Tibial nerve (tissue), 4 donors: ENCODE data around the gene TMED1. TPM values are rescaled to one million over a fixed set of nuclear protein-coding genes. Genes with fewer than 3 reads are reported as not detected.

Experiments used
- DNase-seq, 2 donors: peaks; one replicate each; pipeline ENCODE4 v3.0.0-alpha.2; 2019; ENCODE audit warnings: low spot score in 2 of 2
- H3K27ac ChIP-seq, 4 donors: fragments of 200-600 bp; sonication (generic) in 3 of 4; one replicate each; pipeline ENCODE4 v1.5.1; 2017 to 2019; ENCODE audit warnings: mild to moderate bottlenecking in 1 of 4
- H3K27me3 ChIP-seq, 2 donors: fragments of 200-600 bp; sonication (generic) in 1 of 2; one replicate each; pipeline versions ENCODE4 v1.5.1 to v1.6.0; 2017 to 2019
- H3K36me3 ChIP-seq, 3 donors: fragments of 200-600 bp; sonication (generic); one replicate each; pipeline ENCODE4 v1.5.1; 2018 to 2019
- H3K4me1 ChIP-seq, 4 donors: fragments of 200-600 bp; sonication (generic) in 3 of 4; one replicate each; pipeline ENCODE4 v1.5.1; 2017 to 2019
- H3K4me3 ChIP-seq, 4 donors: fragments of 200-600 bp; sonication (generic) in 3 of 4; one replicate each; pipeline ENCODE4 v1.5.1; 2017 to 2019; ENCODE audit warnings: mild to moderate bottlenecking in 1 of 4, moderate library complexity in 1 of 4
- H3K9me3 ChIP-seq, 4 donors: fragments of 200-600 bp; sonication (generic) in 3 of 4; one replicate each; pipeline ENCODE4 v1.5.1; 2017 to 2019
- EP300 ChIP-seq, 2 donors: sonication (generic); formaldehyde crosslinking; IDR thresholded peaks; one replicate each; pipeline ENCODE4 v1.6.1; 2017; ENCODE audit warnings: antibody characterized with exemption in 2 of 2, mild to moderate bottlenecking in 1 of 2
- POLR2A ChIP-seq, 2 donors: fragments of 450-650 bp; IDR thresholded peaks; one replicate each; pipeline ENCODE4 v1.6.1; 2017; ENCODE audit warnings: antibody characterized with exemption in 2 of 2, mild to moderate bottlenecking in 2 of 2, moderate library complexity in 2 of 2
- WGBS, 2 donors: methylation state at CpG; one replicate each; pipeline ENCODE4 v1.1.5; 2018; 5-methylcytosine and 5-hydroxymethylcytosine counted together
- total RNA-seq, 4 donors: library from RNA; depleted of rRNA; stranded (reverse); fragments of >200 nt; gene quantifications; one replicate each; pipeline ENCODE4 v1.1.0, GENCODE V29; 2016
- TF ChIP-seq, protein P1 (sequence below), 5 experiments: fragments of 200-600 bp in 3 of 5; fragments of 450-650 bp in 2 of 5; sonication (generic) in 3 of 5; IDR thresholded peaks; one replicate each; pipeline ENCODE4 v1.5.1; 2016 to 2019; ENCODE audit warnings: antibody characterized with exemption in 5 of 5, mild to moderate bottlenecking in 3 of 5, moderate library complexity in 2 of 5

Gene TMED1
- total RNA-seq, 4 donors from 2014 or later, result 18.0 to 33.7 (median 29.7) TPM

DNA sequence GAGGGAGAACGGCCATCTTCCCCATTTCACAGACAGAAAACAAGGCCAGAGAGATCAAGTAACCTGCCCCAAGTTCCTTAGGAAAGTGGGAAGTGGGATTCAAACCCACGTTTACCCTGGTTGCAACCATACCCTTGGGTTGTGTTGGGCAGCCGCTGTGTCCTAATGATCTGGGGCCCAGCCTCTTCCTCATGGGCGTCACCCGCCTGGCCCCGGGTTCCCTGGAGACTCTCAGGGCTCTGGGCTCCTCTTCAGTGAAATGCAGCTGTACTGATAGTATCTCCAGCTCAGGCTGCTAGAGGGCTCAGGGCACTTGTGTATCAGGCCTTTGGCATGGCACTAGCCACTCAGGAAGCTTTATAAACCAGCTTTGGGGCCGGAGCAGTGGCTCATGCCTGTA, 9.8 kb downstream of the TMED1 start:
- Histone ChIP-seq H3K4me3 (no peak overlapping the region), H3K9me3 (no peaks in the 10 kb centered on the region), H3K4me1 (no peaks in the 10 kb centered on the region), H3K36me3 (peaks cover 0 to 89% (median 44%) of the 10 kb centered on the region in 3 donors), H3K27me3 (no peaks in the 10 kb centered on the region), H3K27ac (no peak overlapping the region)
- WGBS, 2 donors, result 83% methylated on average over 7 of the region's 7 CpGs
- TF ChIP-seq POLR2A (IDR thresholded peaks at IDR 0.05) (no peak), EP300 (IDR thresholded peaks at IDR 0.05) (no peak)
- TF ChIP-seq, protein P1, sequence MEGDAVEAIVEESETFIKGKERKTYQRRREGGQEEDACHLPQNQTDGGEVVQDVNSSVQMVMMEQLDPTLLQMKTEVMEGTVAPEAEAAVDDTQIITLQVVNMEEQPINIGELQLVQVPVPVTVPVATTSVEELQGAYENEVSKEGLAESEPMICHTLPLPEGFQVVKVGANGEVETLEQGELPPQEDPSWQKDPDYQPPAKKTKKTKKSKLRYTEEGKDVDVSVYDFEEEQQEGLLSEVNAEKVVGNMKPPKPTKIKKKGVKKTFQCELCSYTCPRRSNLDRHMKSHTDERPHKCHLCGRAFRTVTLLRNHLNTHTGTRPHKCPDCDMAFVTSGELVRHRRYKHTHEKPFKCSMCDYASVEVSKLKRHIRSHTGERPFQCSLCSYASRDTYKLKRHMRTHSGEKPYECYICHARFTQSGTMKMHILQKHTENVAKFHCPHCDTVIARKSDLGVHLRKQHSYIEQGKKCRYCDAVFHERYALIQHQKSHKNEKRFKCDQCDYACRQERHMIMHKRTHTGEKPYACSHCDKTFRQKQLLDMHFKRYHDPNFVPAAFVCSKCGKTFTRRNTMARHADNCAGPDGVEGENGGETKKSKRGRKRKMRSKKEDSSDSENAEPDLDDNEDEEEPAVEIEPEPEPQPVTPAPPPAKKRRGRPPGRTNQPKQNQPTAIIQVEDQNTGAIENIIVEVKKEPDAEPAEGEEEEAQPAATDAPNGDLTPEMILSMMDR (IDR thresholded peaks at IDR 0.05), result no peak
- no peak for DNase-seq

DNA sequence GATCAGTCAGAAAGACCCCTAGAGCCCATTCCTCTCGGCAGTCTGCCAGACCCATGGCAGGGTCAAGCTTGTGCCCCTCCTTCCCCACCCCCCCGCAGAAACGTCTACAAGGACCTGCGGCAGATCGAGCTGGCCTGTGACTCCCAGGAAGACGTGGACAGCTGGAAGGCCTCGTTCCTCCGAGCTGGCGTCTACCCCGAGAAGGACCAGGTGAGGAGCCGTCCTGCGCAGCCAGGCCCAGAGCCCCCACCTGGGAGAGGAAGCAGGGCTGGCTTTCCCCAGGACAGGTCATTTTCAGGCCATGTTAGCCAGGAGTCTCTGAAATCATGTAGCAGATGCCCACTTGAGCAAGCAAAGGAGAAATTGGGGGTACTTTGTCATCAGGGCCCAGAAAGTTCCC, 12.3 kb downstream of the TMED1 start:
- WGBS, 2 donors, result 93 to 96% methylated on average over 5 to 12 of the region's 12 CpGs
- no peak for DNase-seq
- TF ChIP-seq POLR2A (IDR thresholded peaks at IDR 0.05), result no peak
- TF ChIP-seq, protein P1 (IDR thresholded peaks at IDR 0.05), result no peak
- TF ChIP-seq EP300 (IDR thresholded peaks at IDR 0.05), result no peak
- Histone ChIP-seq H3K36me3 (peaks cover 0 to 89% (median 35%) of the 10 kb centered on the region in 3 donors), H3K27ac (no peak overlapping the region), H3K4me3 (no peak overlapping the region), H3K9me3 (no peaks in the 10 kb centered on the region), H3K27me3 (no peaks in the 10 kb centered on the region), H3K4me1 (peaks cover 0 to 1% (median 0%) of the 10 kb centered on the region in 4 donors)

DNA sequence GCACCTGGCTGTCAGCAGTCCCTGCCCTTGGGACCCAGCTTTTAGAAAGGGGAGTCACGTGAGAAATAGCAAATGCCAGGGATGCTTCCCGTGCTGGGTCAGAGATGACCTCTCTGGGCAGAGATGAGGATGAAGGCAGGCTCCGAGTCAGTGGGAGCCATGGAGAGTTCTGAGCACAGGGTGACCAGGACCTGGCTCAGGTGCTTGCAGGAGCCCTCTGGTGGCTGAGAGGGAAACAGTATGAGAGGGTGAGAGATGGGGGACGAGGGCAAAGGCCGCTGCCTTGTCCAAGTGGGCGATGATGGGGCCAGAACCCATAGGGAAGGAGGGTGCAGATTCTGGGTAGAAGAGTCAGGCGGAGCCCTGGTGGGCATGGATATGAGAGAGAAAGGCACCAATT, 15.8 kb downstream of the TMED1 start:
- H3K36me3 ChIP-seq, result peaks cover 0 to 96% (median 20%) of the 10 kb centered on the region in 3 donors
- TF ChIP-seq POLR2A (IDR thresholded peaks at IDR 0.05) (no peak), EP300 (IDR thresholded peaks at IDR 0.05) (no peak)
- TF ChIP-seq, protein P1 (IDR thresholded peaks at IDR 0.05), result no peak
- 82 to 83% methylated on average over 7 of the region's 7 CpGs for WGBS, 2 donors

DNA sequence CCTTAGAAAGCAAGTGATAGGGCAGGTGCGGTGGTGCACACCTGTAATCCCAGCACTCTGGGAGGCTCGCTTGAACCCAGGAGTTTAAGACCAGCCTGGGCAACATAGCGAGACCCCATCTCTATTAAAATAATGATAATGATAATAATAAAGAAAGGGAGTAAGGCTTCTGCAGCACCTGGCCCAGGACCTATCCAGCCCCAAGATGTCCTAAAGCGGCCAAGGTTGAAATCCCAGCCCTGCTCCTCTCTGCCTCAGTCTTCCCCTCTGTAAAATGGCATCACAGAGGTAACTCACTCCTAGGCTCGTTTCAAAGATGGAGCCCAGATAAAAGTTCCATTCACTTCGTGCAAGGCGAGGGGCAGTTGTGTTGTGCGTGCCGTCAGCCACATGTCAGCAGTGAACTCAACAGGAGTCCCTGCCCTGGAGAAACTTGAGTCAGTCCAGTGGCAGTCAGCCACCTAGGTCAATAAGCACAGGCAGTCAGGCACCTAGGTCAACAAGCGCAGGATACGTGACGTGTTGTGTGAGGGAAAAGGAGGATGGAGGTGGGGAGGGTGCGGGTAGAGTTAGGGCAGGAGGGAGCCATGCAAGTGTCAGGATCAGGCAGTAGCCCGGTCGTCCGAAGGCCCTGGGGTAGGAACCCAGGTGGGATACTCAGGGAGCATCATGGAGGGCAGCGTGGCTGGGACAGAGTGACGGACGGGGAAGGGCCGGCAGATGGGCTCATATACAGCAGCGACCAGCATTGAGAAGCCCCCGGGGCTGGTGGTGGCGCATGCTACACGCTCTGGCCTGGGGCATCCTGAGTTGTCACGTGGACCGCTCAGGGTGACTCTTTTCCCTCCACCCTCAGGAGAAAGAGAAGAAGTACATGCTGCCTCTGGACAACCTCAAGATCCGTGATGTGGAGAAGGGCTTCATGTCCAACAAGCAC, 16.6 kb downstream of the TMED1 start:
- Histone ChIP-seq H3K27me3 (no peaks in the 10 kb centered on the region), H3K27ac (peak overlapping the region in 2 of 4 donors; percentile 85 to 90), H3K36me3 (peaks cover 0 to 96% (median 20%) of the 10 kb centered on the region in 3 donors), H3K4me3 (no peak overlapping the region), H3K9me3 (no peaks in the 10 kb centered on the region), H3K4me1 (peaks cover 0 to 34% (median 0%) of the 10 kb centered on the region in 4 donors)
- WGBS, 2 donors, result 92 to 94% methylated on average over 27 of the region's 27 CpGs
- no peak for DNase-seq
- TF ChIP-seq, protein P1 (IDR thresholded peaks at IDR 0.05), result no peak
- no peak for TF ChIP-seq POLR2A (IDR thresholded peaks at IDR 0.05)
- no peak for TF ChIP-seq EP300 (IDR thresholded peaks at IDR 0.05)

More for the DNA sequence above, 15.8 kb downstream of the TMED1 start:
- H3K4me1 ChIP-seq, result peaks cover 0 to 31% (median 0%) of the 10 kb centered on the region in 4 donors
- no peak for DNase-seq
- H3K27ac ChIP-seq, result no peak overlapping the region
- no peaks in the 10 kb centered on the region for H3K9me3 ChIP-seq
- no peak overlapping the region for H3K4me3 ChIP-seq
- no peaks in the 10 kb centered on the region for H3K27me3 ChIP-seq
